Natural killer cell (primary cell): ENCODE data around the gene RARA. TPM values are rescaled to one million over a fixed set of nuclear protein-coding genes. Genes with fewer than 3 reads are reported as not detected.

Source experiments
- ATAC-seq, 3 donors: fragments of 150-1000 bp in 2 of 3; fragments of 200-7000 bp in 1 of 3; cut with Tn5 transposase; 1 replicate in 1 of 3; 2 replicates in 2 of 3; pipeline ENCODE4 v1.10.0; 2021; ENCODE audit warnings: mild to moderate bottlenecking in 2 of 3, moderate library complexity in 2 of 3
- DNase-seq, 2 donors: peaks; one replicate each; pipeline versions ENCODE4 v3.0.0 to v3.0.0-alpha.2; 2013 to 2021; ENCODE audit warnings: mixed read lengths in 1 of 2
- H3K27ac ChIP-seq: one replicate; pipeline ENCODE4 v1.5.1; 2013; ENCODE audit warnings: mild to moderate bottlenecking, low read length
- H3K27me3 ChIP-seq: one replicate; pipeline ENCODE4 v1.6.1; 2013; ENCODE audit warnings: low read length; ENCODE audit not compliant: control insufficient read depth, insufficient read depth
- H3K36me3 ChIP-seq: one replicate; pipeline ENCODE4 v1.6.1; 2013; ENCODE audit warnings: low read length; ENCODE audit not compliant: control insufficient read depth, insufficient read depth
- H3K4me1 ChIP-seq: one replicate; pipeline ENCODE4 v1.6.1; 2013; ENCODE audit warnings: low read length; ENCODE audit not compliant: control insufficient read depth, insufficient read depth
- H3K4me3 ChIP-seq: one replicate; pipeline ENCODE4 v1.5.1; 2013; ENCODE audit warnings: low read length
- H3K9me3 ChIP-seq: one replicate; pipeline ENCODE4 v1.6.1; 2013; ENCODE audit warnings: low read length; ENCODE audit not compliant: control insufficient read depth, insufficient read depth
- H3K27ac Mint-ChIP-seq, 2 donors: one replicate each; pipeline ENCODE4 v1.8.0; 2022; ENCODE audit warnings: mild to moderate bottlenecking in 2 of 2, mixed read lengths in 2 of 2, moderate library complexity in 1 of 2
- H3K27me3 Mint-ChIP-seq, 2 donors: one replicate each; pipeline ENCODE4 v1.8.0; 2022; ENCODE audit warnings: low read depth in 2 of 2, mixed read lengths in 2 of 2
- H3K36me3 Mint-ChIP-seq: one replicate; pipeline ENCODE4 v1.8.0; 2022; ENCODE audit warnings: mixed read lengths
- H3K4me1 Mint-ChIP-seq, 2 donors: one replicate each; pipeline ENCODE4 v1.8.0; 2022; ENCODE audit warnings: mixed read lengths in 2 of 2
- H3K4me3 Mint-ChIP-seq: one replicate; pipeline ENCODE4 v1.8.0; 2022; ENCODE audit warnings: mild to moderate bottlenecking, moderate library complexity, mixed read lengths
- H3K9me3 Mint-ChIP-seq, 2 donors: one replicate each; pipeline ENCODE4 v1.8.0; 2022; ENCODE audit warnings: mixed read lengths in 2 of 2
- CTCF ChIP-seq: fragments of 200-600 bp; IDR thresholded peaks from one replicate; pipeline ENCODE4 v1.8.0; 2022; ENCODE audit warnings: antibody characterized with exemption
- WGBS: methylation state at CpG from one replicate; pipeline ENCODE4 v1.1.7; 2013; ENCODE audit warnings: missing lambda C conversion rate; ENCODE audit not compliant: insufficient coverage; 5-methylcytosine and 5-hydroxymethylcytosine counted together
- intact Hi-C: fragments of 100-400 bp; cut with micrococcal nuclease; formaldehyde crosslinking; loops from one replicate; pipeline ENCODE4 v1.14.2; 2022
- total RNA-seq, 4 donors: library from RNA; stranded (reverse); fragments of 120-200 nt in 1 of 4; gene quantifications; one replicate each; pipeline versions ENCODE4 v1.2.3 to v1.2.4, GENCODE V29; 2013 to 2022

Gene RARA
- total RNA-seq, 3 donors from 2014 or later (not counting 1 experiment from before 2014, with no cell fraction given), result 75.9 to 94.6 (median 79.1) TPM

DNA sequence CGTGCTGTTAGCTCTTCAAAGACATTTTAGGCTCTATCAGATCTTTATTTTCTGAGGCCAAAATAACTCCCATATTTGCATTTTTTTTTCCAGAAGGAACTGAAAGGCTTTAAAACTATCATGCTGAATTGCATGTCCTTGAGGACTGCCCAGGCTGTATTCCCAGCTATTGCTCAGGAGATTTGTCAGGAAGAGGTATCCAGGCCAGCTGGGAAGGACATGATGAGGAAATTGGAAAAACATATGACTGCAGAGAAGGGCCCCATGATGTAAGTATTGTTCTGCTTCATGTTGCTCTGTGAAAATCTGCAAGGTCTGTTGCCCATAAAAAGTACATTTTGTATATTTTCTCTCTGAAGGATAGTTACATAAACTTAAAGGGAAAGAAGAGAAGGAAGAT lies 15.6 kb upstream of the RARA start:
- H3K4me1 Mint-ChIP-seq, result peaks cover under 1% of the 10 kb centered on the region in 2 donors
- H3K9me3 Mint-ChIP-seq, result no peaks in the 10 kb centered on the region
- H3K27me3 Mint-ChIP-seq, result no peaks in the 10 kb centered on the region
- intact Hi-C loops, result no loop called here
- peaks cover 6% of the 10 kb centered on the region for H3K4me1 ChIP-seq
- H3K4me3 Mint-ChIP-seq, result no peak overlapping the region
- ATAC-seq, result no peak
- no peaks in the 10 kb centered on the region for H3K36me3 Mint-ChIP-seq
- DNase-seq, result no peak
- no peak for TF ChIP-seq CTCF
- H3K4me3 ChIP-seq, result no peak overlapping the region
- no peaks in the 10 kb centered on the region for H3K27me3 ChIP-seq
- H3K27ac Mint-ChIP-seq, result no peak overlapping the region
- 91% methylated on average over 1 of the region's 1 CpG for WGBS
- no peak overlapping the region for H3K27ac ChIP-seq
- H3K36me3 ChIP-seq, result no peaks in the 10 kb centered on the region
- no peaks in the 10 kb centered on the region for H3K9me3 ChIP-seq

DNA sequence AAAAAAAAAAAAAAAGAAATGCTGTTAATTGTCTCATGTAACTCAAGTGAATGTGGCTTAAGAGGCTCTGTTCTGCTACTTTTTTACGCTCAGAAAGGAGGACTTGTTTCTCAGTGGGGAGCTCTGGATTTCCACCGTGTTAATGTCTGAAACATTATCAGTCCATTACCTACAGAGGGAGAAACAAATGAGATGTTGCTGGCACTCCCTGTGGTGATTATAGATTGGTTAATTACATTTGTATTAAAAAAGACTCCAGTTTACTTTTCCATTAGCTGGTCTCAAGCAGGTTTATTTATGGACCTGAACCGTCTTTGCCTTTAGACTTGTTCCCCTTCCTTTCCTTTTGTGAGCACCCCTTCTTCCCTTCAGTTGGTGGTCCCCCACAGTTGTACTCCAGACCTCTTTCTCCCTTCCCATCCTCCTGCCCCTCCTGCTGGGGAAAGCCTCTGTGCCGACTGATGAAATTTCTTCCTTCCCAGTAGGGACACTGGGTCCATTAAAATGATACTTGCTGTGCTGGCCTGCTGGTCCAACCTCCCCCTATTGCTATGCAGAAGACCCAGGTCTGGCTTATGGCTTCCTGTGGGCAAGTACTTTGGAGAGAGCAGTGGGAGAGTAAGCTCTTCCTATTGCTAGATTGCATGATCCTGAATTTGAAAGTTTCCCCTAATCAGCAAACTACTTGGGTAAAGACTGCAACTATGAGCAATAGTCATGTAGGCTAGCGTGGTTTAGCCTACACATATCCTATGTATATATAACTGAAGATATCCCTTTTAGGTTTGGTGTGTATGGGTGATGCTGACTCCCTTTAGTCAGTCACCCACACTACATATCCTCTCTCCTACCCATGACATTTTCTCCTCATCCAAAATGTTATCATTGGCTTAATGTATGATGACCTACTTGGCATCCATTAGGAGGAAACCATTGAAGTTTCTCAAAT lies 13.2 kb upstream of the RARA start:
- ATAC-seq (no peak), DNase-seq (no peak)
- intact Hi-C loops, result no loop called here
- no peaks in the 10 kb centered on the region for H3K27me3 ChIP-seq
- no peak overlapping the region for H3K4me3 Mint-ChIP-seq
- no peaks in the 10 kb centered on the region for H3K4me1 ChIP-seq
- H3K9me3 ChIP-seq, result no peaks in the 10 kb centered on the region
- no peaks in the 10 kb centered on the region for H3K36me3 Mint-ChIP-seq
- no peaks in the 10 kb centered on the region for H3K27me3 Mint-ChIP-seq
- no peak overlapping the region for H3K27ac Mint-ChIP-seq
- H3K36me3 ChIP-seq, result no peaks in the 10 kb centered on the region
- WGBS, result 92% methylated on average over 4 of the region's 5 CpGs
- no peak for TF ChIP-seq CTCF
- no peak overlapping the region for H3K4me3 ChIP-seq
- H3K27ac ChIP-seq, result no peak overlapping the region
- no peaks in the 10 kb centered on the region for H3K9me3 Mint-ChIP-seq
- no peaks in the 10 kb centered on the region for H3K4me1 Mint-ChIP-seq

GRCh38 chr17:40297511-40297910 lies 11.5 kb upstream of the RARA start:
- no peaks in the 10 kb centered on the region for H3K27me3 ChIP-seq
- no peaks in the 10 kb centered on the region for H3K36me3 ChIP-seq
- H3K27ac ChIP-seq, result no peak overlapping the region
- no peak for DNase-seq
- H3K9me3 Mint-ChIP-seq, result no peaks in the 10 kb centered on the region
- intact Hi-C loops, result no loop called here
- no peaks in the 10 kb centered on the region for H3K4me1 Mint-ChIP-seq
- no peak for TF ChIP-seq CTCF
- H3K4me1 ChIP-seq, result no peaks in the 10 kb centered on the region
- no peak for ATAC-seq
- H3K4me3 Mint-ChIP-seq, result no peak overlapping the region
- H3K9me3 ChIP-seq, result no peaks in the 10 kb centered on the region
- 100% methylated on average over 1 of the region's 2 CpGs for WGBS
- H3K27ac Mint-ChIP-seq, result no peak overlapping the region
- H3K27me3 Mint-ChIP-seq, result no peaks in the 10 kb centered on the region
- no peak overlapping the region for H3K4me3 ChIP-seq
- no peaks in the 10 kb centered on the region for H3K36me3 Mint-ChIP-seq
